NCI-H446 (cell line): ENCODE measurements around the gene GIMAP1.

Experiments
- DNase-seq, 2 experiments: peaks; one replicate each; lab custom pipeline; 2025; lab: John Stamatoyannopoulos, UW

Gene GIMAP1

GRCh38 chr7:150748376-150748775 lies 32.0 kb downstream of the GIMAP1 start:
- no peak for DNase-seq

- no peak for DNase-seq
Measured at GRCh38 chr7:150751702-150752101, 35.3 kb downstream of the GIMAP1 start.

- DNase-seq: no peak
Measured at GRCh38 chr7:150753239-150753638, 36.8 kb downstream of the GIMAP1 start.

GRCh38 chr7:150753826-150754603 lies 37.6 kb downstream of the GIMAP1 start:
- DNase-seq: no peak

- DNase-seq: no peak
Measured at GRCh38 chr7:150754951-150755350, 38.5 kb downstream of the GIMAP1 start.

GRCh38 chr7:150755473-150756099 lies 39.2 kb downstream of the GIMAP1 start:
- no peak for DNase-seq

- no peak for DNase-seq
Measured at GRCh38 chr7:150756166-150756565, 39.8 kb downstream of the GIMAP1 start.

GRCh38 chr7:150756858-150757257 lies 40.4 kb downstream of the GIMAP1 start:
- no peak for DNase-seq

GRCh38 chr7:150759479-150759878 lies 43.1 kb downstream of the GIMAP1 start:
- DNase-seq: no peak

- DNase-seq: no peak
Measured at GRCh38 chr7:150766334-150766709, 49.9 kb downstream of the GIMAP1 start.

- no peak for DNase-seq
Measured at GRCh38 chr7:150769768-150770167, 53.4 kb downstream of the GIMAP1 start.
